SU-DHL-6 (cell line): ENCODE data around the gene ARHGEF11.

Source experiments
- H2AFZ ChIP-seq: fragments of 200-600 bp; sonication (generic); 2 replicates; pipeline ENCODE4 v1.6.1; 2014; ENCODE audit warnings: low read depth, mild to moderate bottlenecking, moderate library complexity, mixed read lengths, antibody characterized with exemption, low read length; ENCODE audit not compliant: severe bottlenecking
- H3F3A ChIP-seq: fragments of 200-600 bp; shearing (Covaris generic); 2 replicates; pipeline ENCODE4 v1.6.0; 2016; ENCODE audit warnings: antibody characterized with exemption, mild to moderate bottlenecking; ENCODE audit not compliant: insufficient read depth
- H3K27ac ChIP-seq: fragments of 200-600 bp; sonication (generic); 2 replicates; pipeline ENCODE4 v1.5.1; 2016; ENCODE audit warnings: low read depth, mild to moderate bottlenecking, low read length, moderate library complexity, mixed read lengths
- H3K27me3 ChIP-seq: fragments of 200-600 bp; sonication (generic), shearing (Covaris generic); 2 replicates; pipeline ENCODE4 v1.6.0; 2014; ENCODE audit warnings: mild to moderate bottlenecking, low read length
- H3K36me3 ChIP-seq: fragments of 200-600 bp; sonication (generic); 2 replicates; pipeline ENCODE4 v1.6.1; 2014; ENCODE audit warnings: mild to moderate bottlenecking, low read length, mixed read lengths
- H3K4me2 ChIP-seq: fragments of 300-600, 200-600 bp; shearing (Covaris generic), sonication (generic); 2 replicates; pipeline ENCODE4 v1.6.0; 2014; ENCODE audit warnings: low read length, low read depth, mild to moderate bottlenecking; ENCODE audit not compliant: poor library complexity, severe bottlenecking
- H3K4me3 ChIP-seq: fragments of 200-600 bp; sonication (generic); 2 replicates; pipeline ENCODE4 v1.5.1; 2014; ENCODE audit warnings: antibody characterized with exemption, low read length, mild to moderate bottlenecking, mixed read lengths; ENCODE audit not compliant: insufficient read depth, poor library complexity, severe bottlenecking
- H3K79me2 ChIP-seq: fragments of 200-600 bp; sonication (generic); 2 replicates; pipeline ENCODE4 v1.6.1; 2014; ENCODE audit warnings: mild to moderate bottlenecking, low read length, moderate library complexity; ENCODE audit not compliant: insufficient read depth
- H3K9ac ChIP-seq: fragments of 200-600 bp; sonication (generic); 2 replicates; pipeline ENCODE4 v1.7.0; 2014; ENCODE audit warnings: mild to moderate bottlenecking, low read length
- H3K9me2 ChIP-seq: fragments of 200-600 bp; sonication (generic); replicated peaks from 2 replicates; pipeline ENCODE4 v1.6.1; 2014; ENCODE audit warnings: low read length; ENCODE audit not compliant: insufficient read depth
- H3K9me3 ChIP-seq: fragments of 200-600 bp; sonication (generic); 2 replicates; pipeline ENCODE4 v1.6.1; 2014; ENCODE audit warnings: low read length, mixed read lengths; ENCODE audit not compliant: insufficient read depth
- H4K20me1 ChIP-seq: fragments of 200-600 bp; sonication (generic); 2 replicates; pipeline ENCODE4 v1.6.1; 2014; ENCODE audit warnings: low read depth, mild to moderate bottlenecking, antibody characterized with exemption, low read length, moderate library complexity, mixed read lengths
- CTCF ChIP-seq: fragments of 200-600 bp; sonication (generic); IDR thresholded peaks from one replicate; pipeline ENCODE4 v1.5.1; 2017; ENCODE audit warnings: antibody characterized with exemption, mild to moderate bottlenecking, low read length, moderate library complexity; ENCODE audit not compliant: insufficient read depth, poor library complexity, severe bottlenecking
- EZH2phosphoT487 ChIP-seq: fragments of 200-600 bp; sonication (generic), shearing (Covaris generic); conservative IDR thresholded peaks from 2 replicates; pipeline ENCODE4 v1.6.1; 2018; ENCODE audit warnings: mild to moderate bottlenecking, antibody characterized with exemption, low read length, moderate library complexity, mixed read lengths

ARHGEF11 gene

GRCh38 chr1:157006676-157007075 lies 38.9 kb downstream of the ARHGEF11 start:
- no peak overlapping the region for H3K27ac ChIP-seq
- no peaks in the 10 kb centered on the region for H3K27me3 ChIP-seq
- no peaks in the 10 kb centered on the region for H3K36me3 ChIP-seq
- H3K9ac ChIP-seq: no peak overlapping the region
- no peaks in the 10 kb centered on the region for H3F3A ChIP-seq
- TF ChIP-seq EZH2phosphoT487 (no peak), CTCF (no peak)
- H3K9me3 ChIP-seq: no peaks in the 10 kb centered on the region
- H3K9me2 ChIP-seq: no peaks in the 10 kb centered on the region
- no peak overlapping the region for H3K4me3 ChIP-seq
- no peaks in the 10 kb centered on the region for H3K79me2 ChIP-seq
- H3K4me2 ChIP-seq: no peak overlapping the region
- no peaks in the 10 kb centered on the region for H4K20me1 ChIP-seq
- no peak overlapping the region for H2AFZ ChIP-seq

GRCh38 chr1:157005965-157006364 lies 39.6 kb downstream of the ARHGEF11 start:
- no peaks in the 10 kb centered on the region for H3K27me3 ChIP-seq
- H3K9me3 ChIP-seq: no peaks in the 10 kb centered on the region
- H3F3A ChIP-seq: no peaks in the 10 kb centered on the region
- H3K27ac ChIP-seq: no peak overlapping the region
- no peaks in the 10 kb centered on the region for H3K36me3 ChIP-seq
- no peaks in the 10 kb centered on the region for H3K79me2 ChIP-seq
- no peak overlapping the region for H3K4me3 ChIP-seq
- H3K4me2 ChIP-seq: no peak overlapping the region
- no peaks in the 10 kb centered on the region for H3K9me2 ChIP-seq
- no peak overlapping the region for H3K9ac ChIP-seq
- TF ChIP-seq CTCF (no peak), EZH2phosphoT487 (no peak)
- no peak overlapping the region for H2AFZ ChIP-seq
- no peaks in the 10 kb centered on the region for H4K20me1 ChIP-seq

GRCh38 chr1:157004806-157005205 lies 40.7 kb downstream of the ARHGEF11 start:
- Histone ChIP-seq H2AFZ (no peak overlapping the region), H3K79me2 (no peaks in the 10 kb centered on the region), H3K4me3 (no peak overlapping the region), H4K20me1 (no peaks in the 10 kb centered on the region), H3K9me2 (no peaks in the 10 kb centered on the region), H3K36me3 (no peaks in the 10 kb centered on the region), H3K9ac (no peak overlapping the region), H3F3A (no peaks in the 10 kb centered on the region), H3K27me3 (no peaks in the 10 kb centered on the region), H3K27ac (no peak overlapping the region), H3K9me3 (no peaks in the 10 kb centered on the region), H3K4me2 (no peak overlapping the region)
- TF ChIP-seq EZH2phosphoT487 (no peak), CTCF (no peak)
